GM12878 (cell line): ENCODE data around the gene TBRG1. TPM values are rescaled to one million over a fixed set of nuclear protein-coding genes. Genes with fewer than 3 reads are reported as not detected.

Source experiments
- ATAC-seq: fragments of 200-7000 bp; cut with Tn5 transposase; 3 replicates; pipeline ENCODE4 v1.9.1; 2020; ENCODE audit warnings: mild to moderate bottlenecking, moderate library complexity
- BruUV-seq: library from RNA; stranded (reverse); fragments of 400-500 nt; replicated peaks from 2 replicates; lab custom pipeline; 2021; lab: Mats Ljungman, UMichigan
- CTCF ChIA-PET: fragments of 300-600 bp; sonication (Branson Sonifier 250); formaldehyde crosslinking; extraction: SDS; loops from one replicate; lab custom pipeline; 2021; ENCODE audit warnings: inconsistent platforms; lab: Yijun Ruan, JAX
- POLR2A ChIA-PET: fragments of 350-600 bp; formaldehyde crosslinking; extraction: SDS; loops from one replicate; lab custom pipeline; 2021; ENCODE audit warnings: inconsistent platforms; lab: Charles Lee
- RAD21 ChIA-PET: fragments of 300-600 bp; sonication (Branson Sonifier 250); formaldehyde crosslinking; loops from one replicate; lab custom pipeline; 2023; ENCODE audit warnings: antibody characterized with exemption; ENCODE audit not compliant: unreplicated experiment; lab: Charles Lee
- SMC1A ChIA-PET: fragments of 300-600 bp; sonication (Branson Sonifier 250); formaldehyde crosslinking; loops from one replicate; lab custom pipeline; 2023; ENCODE audit not compliant: unreplicated experiment, uncharacterized antibody; lab: Charles Lee
- DNase-seq: peaks from one replicate; pipeline ENCODE4 v3.0.0-alpha.2; 2011; ENCODE audit warnings: low read depth, low spot score
- FAIRE-seq: peaks from 3 replicates; lab custom pipeline; 2011; peaks lifted over from hg19 to GRCh38; lab: Jason Lieb, UNC
- H2AFZ ChIP-seq: 2 replicates; pipeline ENCODE4 v1.6.0; 2011; ENCODE audit warnings: low read depth, low read length, control low read depth; ENCODE audit not compliant: control insufficient read depth
- H3K27ac ChIP-seq: 2 replicates; pipeline ENCODE4 v1.5.1; 2011; ENCODE audit warnings: control low read depth; ENCODE audit not compliant: control insufficient read depth, insufficient read depth
- H3K27me3 ChIP-seq, 2 experiments: replicated peaks in 1 of 2; 2 replicates each; pipeline versions ENCODE4 v1.6.0 to v1.6.1; 2011; ENCODE audit warnings: low read length in 1 of 2; ENCODE audit not compliant: control insufficient read depth in 2 of 2, insufficient read depth in 2 of 2
- H3K36me3 ChIP-seq, 2 experiments: 2 replicates each; pipeline ENCODE4 v1.5.1; 2011; ENCODE audit warnings: low read length in 1 of 2; ENCODE audit not compliant: control insufficient read depth in 2 of 2, insufficient read depth in 2 of 2
- H3K4me1 ChIP-seq: 2 replicates; pipeline ENCODE4 v1.6.1; 2011; ENCODE audit warnings: mild to moderate bottlenecking, low read length, moderate library complexity, mixed read lengths; ENCODE audit not compliant: control insufficient read depth, insufficient read depth
- H3K4me2 ChIP-seq: 2 replicates; pipeline ENCODE4 v1.6.0; 2011; ENCODE audit warnings: control low read depth; ENCODE audit not compliant: control insufficient read depth, insufficient read depth
- H3K4me3 ChIP-seq: fragments of 200-600 bp; sonication (generic); 2 replicates; pipeline ENCODE4 v1.5.1; 2016
- H3K79me2 ChIP-seq: 2 replicates; pipeline ENCODE4 v1.6.0; 2011; ENCODE audit warnings: low read length; ENCODE audit not compliant: control insufficient read depth, insufficient read depth
- H3K9ac ChIP-seq: 2 replicates; pipeline ENCODE4 v1.8.0; 2011; ENCODE audit warnings: low read length, control low read depth, mixed read lengths; ENCODE audit not compliant: control insufficient read depth, insufficient read depth
- H3K9me3 ChIP-seq: replicated peaks from 3 replicates; pipeline ENCODE4 v1.5.1; 2011; ENCODE audit warnings: mild to moderate bottlenecking, low read length; ENCODE audit not compliant: control insufficient read depth, insufficient read depth
- H4K20me1 ChIP-seq: 2 replicates; pipeline ENCODE4 v1.6.0; 2011; ENCODE audit not compliant: control insufficient read depth, insufficient read depth
- ATF3 ChIP-seq: IDR thresholded peaks from 2 replicates; pipeline ENCODE4 v1.6.1; 2011; ENCODE audit warnings: low read depth, mild to moderate bottlenecking, low read length, moderate library complexity, borderline replicate concordance; ENCODE audit errors: extremely low read depth
- ATF7 ChIP-seq: fragments of 450-650 bp; IDR thresholded peaks from 2 replicates; pipeline ENCODE4 v1.6.1; 2016; ENCODE audit warnings: low read depth, mild to moderate bottlenecking
- BACH1 ChIP-seq: fragments of 450-650 bp; IDR thresholded peaks from 2 replicates; pipeline ENCODE4 v1.6.1; 2017; ENCODE audit warnings: mild to moderate bottlenecking, borderline replicate concordance
- BCL11A ChIP-seq: IDR thresholded peaks from 2 replicates; pipeline ENCODE4 v1.6.1; 2011; ENCODE audit warnings: low read depth, low read length
- CREM ChIP-seq: IDR thresholded peaks from 2 replicates; pipeline ENCODE4 v1.6.1; 2014; ENCODE audit warnings: antibody characterized with exemption, low read depth
- ELK1 ChIP-seq: IDR thresholded peaks from 2 replicates; pipeline ENCODE4 v1.6.1; 2012; ENCODE audit warnings: low read depth, low read length, improper control_type of control experiment
- FOXK2 ChIP-seq: fragments of 450-650 bp; IDR thresholded peaks from 2 replicates; pipeline ENCODE4 v1.6.1; 2017; ENCODE audit warnings: mild to moderate bottlenecking, moderate library complexity
- MXI1 ChIP-seq: fragments of 150-350 bp; IDR thresholded peaks from 2 replicates; pipeline ENCODE4 v1.6.1; 2011; ENCODE audit warnings: low read depth, mild to moderate bottlenecking, inconsistent platforms, low read length, improper control_type of control experiment
- MYB ChIP-seq: fragments of 150-350 bp; IDR thresholded peaks from 2 replicates; pipeline ENCODE4 v1.6.1; 2014; ENCODE audit warnings: mild to moderate bottlenecking, low read depth, low read length, borderline replicate concordance
- RCOR1 ChIP-seq: conservative IDR thresholded peaks from 2 replicates; pipeline ENCODE4 v1.6.1; 2012; ENCODE audit warnings: low read depth, low read length, improper control_type of control experiment
- RFX5 ChIP-seq: IDR thresholded peaks from 2 replicates; pipeline ENCODE4 v1.6.1; 2011; ENCODE audit warnings: low read depth, low read length, improper control_type of control experiment
- SMC3 ChIP-seq: IDR thresholded peaks from 2 replicates; pipeline ENCODE4 v1.6.1; 2011; ENCODE audit warnings: low read length, improper control_type of control experiment, borderline replicate concordance
- USF2 ChIP-seq: IDR thresholded peaks from 2 replicates; pipeline ENCODE4 v1.6.1; 2011; ENCODE audit warnings: low read depth, low read length, improper control_type of control experiment, borderline replicate concordance
- WGBS: methylation state at CpG from one replicate; pipeline ENCODE4 v1.1.6; 2016; ENCODE audit warnings: low lambda C conversion rate; ENCODE audit not compliant: insufficient replicate concordance, insufficient coverage; ENCODE audit errors: missing lambda C conversion rate; 5-methylcytosine and 5-hydroxymethylcytosine counted together
- in situ Hi-C: fragments of 300-500 bp; cut with MboI; formaldehyde crosslinking; loops from 9 replicates; pipeline ENCODE4 v1.14.3; 2018; ENCODE audit warnings: mixed read lengths
- intact Hi-C: fragments of 100-400 bp; cut with micrococcal nuclease; formaldehyde crosslinking; loops from one replicate; pipeline ENCODE4 v1.14.2; 2022; ENCODE audit not compliant: unreplicated experiment
- polyA plus RNA-seq, 11 experiments: library from polyadenylated mRNA; depleted of rRNA in 4 of 11; unstranded in 6 of 11; stranded (reverse) in 5 of 11; fragments of >200 nt; fragmentation: Nextera tagmentation in 4 of 11; fragmentation: Illumina TruSeq in 1 of 11; extraction: Ambion mirVana in 4 of 11; extraction: Trizol in 1 of 11; gene quantifications; 1 replicate in 1 of 11; 2 replicates in 10 of 11; pipeline versions ENCODE4 v1.2.1 to v1.2.3, GENCODE V29; 2011 to 2016; ENCODE audit warnings: inconsistent platforms in 2 of 11, missing spikeins in 2 of 11, low read depth in 1 of 11
- total RNA-seq, 4 experiments: library from RNA; depleted of rRNA in 3 of 4; stranded (reverse); fragments of >200 nt in 3 of 4; fragmentation: Illumina TruSeq in 1 of 4; extraction: Trizol in 1 of 4; gene quantifications; 2 replicates each; pipeline versions ENCODE4 v1.2.1 to v1.2.3, GENCODE V29; 2013 to 2021

TBRG1 gene
- total and polyA plus RNA-seq, 10 of the 15 experiments (the other 5 are each of a cell fraction or from before 2014, with no cell fraction given) = 12.3 to 46.6 (median 26.2) TPM

GRCh38 chr11:124656774-124657630, 34.3 kb downstream of the TBRG1 start:
- Histone ChIP-seq H3K9ac (no peak overlapping the region), H3K4me3 (no peak overlapping the region), H3K79me2 (no peaks in the 10 kb centered on the region), H3K4me1 (no peaks in the 10 kb centered on the region), H3K4me2 (no peak overlapping the region), H3K27me3 (no peaks in the 10 kb centered on the region), H3K36me3 (no peaks in the 10 kb centered on the region), H2AFZ (no peak overlapping the region), H3K27ac (no peak overlapping the region), H3K9me3 (no peaks in the 10 kb centered on the region), H4K20me1 (no peaks in the 10 kb centered on the region)
- CTCF ChIA-PET = interaction anchor here (1.4 kb wide), 1 partner anchor 12 kb away, joined by 4 read pairs; no protein-coding TSS in a partner anchor
- 90% methylated on average over 16 of the region's 16 CpGs for WGBS
- ATAC-seq (no peak), DNase-seq (no peak), FAIRE-seq (no peak)
- SMC1A ChIA-PET = no interaction called here
- no peak for TF ChIP-seq BCL11A
- no peak for TF ChIP-seq RCOR1
- TF ChIP-seq MXI1 = no peak
- no peak for TF ChIP-seq ATF3
- no peak for TF ChIP-seq SMC3
- no peak for TF ChIP-seq ATF7
- TF ChIP-seq BACH1 = no peak
- no peak for TF ChIP-seq RFX5
- TF ChIP-seq CREM = no peak
- TF ChIP-seq USF2 = no peak
- no peak for TF ChIP-seq MYB
- no peak for TF ChIP-seq ELK1
- no peak for TF ChIP-seq FOXK2
- POLR2A ChIA-PET = no interaction called here
- intact Hi-C loops (no loop called here), in situ Hi-C loops (no loop called here)
- BruUV-seq = no TSS peak
- RAD21 ChIA-PET = no interaction called here
